A673 (cell line): Measurements from ENCODE around the gene CNFN.

Source experiments
- EZH2 ChIP-seq: fragments of 200-600 bp; sonication (generic); IDR thresholded peaks from 2 replicates; pipeline ENCODE4 v1.6.1; 2017; ENCODE audit warnings: borderline replicate concordance, low read depth, mild to moderate bottlenecking, mixed read lengths, antibody characterized with exemption, low read length; ENCODE audit not compliant: poor library complexity, severe bottlenecking
- TF ChIP-seq, protein P1 (sequence below): fragments of 300-800, 200-600 bp; sonication (generic); conservative IDR thresholded peaks from 2 replicates; pipeline ENCODE4 v1.5.1; 2017; ENCODE audit warnings: low read depth, mild to moderate bottlenecking, antibody characterized with exemption, low read length, moderate library complexity, mixed read lengths

DNA sequence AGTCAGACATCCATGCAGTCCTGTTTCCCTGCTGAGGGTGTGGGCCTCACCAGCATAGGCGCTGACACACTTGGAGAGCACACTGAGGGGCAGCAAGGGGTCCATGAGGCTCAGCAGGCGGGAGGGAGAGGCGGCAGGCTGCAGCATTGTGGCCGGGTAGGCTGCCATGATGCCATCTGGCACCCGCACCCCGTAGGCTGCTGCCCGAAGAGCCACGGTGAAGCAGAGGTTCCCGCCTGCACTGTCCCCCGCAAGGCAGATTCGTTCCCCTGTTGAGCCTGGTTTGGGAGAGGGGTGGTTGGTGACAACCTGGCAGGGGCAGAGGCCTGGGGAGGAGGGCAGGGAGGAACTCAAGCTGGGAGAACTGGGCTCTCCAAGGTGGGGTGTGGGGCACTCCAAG lies 16.0 kb upstream of the CNFN start:
- no peak for TF ChIP-seq EZH2
- TF ChIP-seq, protein P1, sequence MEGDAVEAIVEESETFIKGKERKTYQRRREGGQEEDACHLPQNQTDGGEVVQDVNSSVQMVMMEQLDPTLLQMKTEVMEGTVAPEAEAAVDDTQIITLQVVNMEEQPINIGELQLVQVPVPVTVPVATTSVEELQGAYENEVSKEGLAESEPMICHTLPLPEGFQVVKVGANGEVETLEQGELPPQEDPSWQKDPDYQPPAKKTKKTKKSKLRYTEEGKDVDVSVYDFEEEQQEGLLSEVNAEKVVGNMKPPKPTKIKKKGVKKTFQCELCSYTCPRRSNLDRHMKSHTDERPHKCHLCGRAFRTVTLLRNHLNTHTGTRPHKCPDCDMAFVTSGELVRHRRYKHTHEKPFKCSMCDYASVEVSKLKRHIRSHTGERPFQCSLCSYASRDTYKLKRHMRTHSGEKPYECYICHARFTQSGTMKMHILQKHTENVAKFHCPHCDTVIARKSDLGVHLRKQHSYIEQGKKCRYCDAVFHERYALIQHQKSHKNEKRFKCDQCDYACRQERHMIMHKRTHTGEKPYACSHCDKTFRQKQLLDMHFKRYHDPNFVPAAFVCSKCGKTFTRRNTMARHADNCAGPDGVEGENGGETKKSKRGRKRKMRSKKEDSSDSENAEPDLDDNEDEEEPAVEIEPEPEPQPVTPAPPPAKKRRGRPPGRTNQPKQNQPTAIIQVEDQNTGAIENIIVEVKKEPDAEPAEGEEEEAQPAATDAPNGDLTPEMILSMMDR = no peak
